ENCODE data around the gene TMEM60. TPM values are rescaled to one million over a fixed set of nuclear protein-coding genes. Genes with fewer than 3 reads are reported as not detected.

Gene TMEM60
- total RNA-seq, 4 donors from 2014 or later, result 8.9 to 11.3 (median 11.1) TPM; not detected in 1

DNA sequence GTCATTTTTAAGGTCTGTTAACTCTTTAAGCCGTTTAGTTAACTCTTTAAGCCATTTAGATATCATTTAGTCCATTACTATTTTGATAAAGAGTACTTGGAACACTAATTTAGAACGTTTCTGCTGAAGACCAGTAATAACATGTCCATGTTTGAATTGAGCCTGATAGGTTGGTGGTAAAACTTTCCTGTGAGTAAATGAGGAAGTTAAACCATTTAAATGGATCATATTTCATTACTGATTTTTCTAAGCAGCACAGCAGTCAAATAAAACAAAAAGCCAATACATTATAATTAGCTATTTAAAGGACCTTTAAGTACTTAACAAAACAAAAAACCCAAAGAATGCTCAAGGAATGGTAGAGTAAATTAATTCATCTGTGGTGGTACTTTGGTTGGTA, 29.8 kb upstream of the TMEM60 start:
- no peaks in the 10 kb centered on the region for H3K9me3 ChIP-seq
- no peaks in the 10 kb centered on the region for H3K4me1 ChIP-seq
- DNase-seq, result no peak
- no peak overlapping the region for H3K27ac ChIP-seq
- H3K27me3 ChIP-seq, result no peaks in the 10 kb centered on the region
- no peak overlapping the region for H3K4me3 ChIP-seq
- H3K36me3 ChIP-seq, result no peaks in the 10 kb centered on the region
- TF ChIP-seq CTCF (IDR thresholded peaks at IDR 0.05) (no peak), POLR2A (IDR thresholded peaks at IDR 0.05) (no peak)

GRCh38 chr7:77826300-77826699, 28.1 kb upstream of the TMEM60 start:
- H3K4me3 ChIP-seq, result no peak overlapping the region
- no peaks in the 10 kb centered on the region for H3K27me3 ChIP-seq
- H3K4me1 ChIP-seq, result no peaks in the 10 kb centered on the region
- DNase-seq, result no peak
- peaks cover 0 to 9% (median 3%) of the 10 kb centered on the region in 4 donors for H3K9me3 ChIP-seq
- no peak overlapping the region for H3K27ac ChIP-seq
- H3K36me3 ChIP-seq, result no peaks in the 10 kb centered on the region
- TF ChIP-seq POLR2A (IDR thresholded peaks at IDR 0.05) (no peak), CTCF (IDR thresholded peaks at IDR 0.05) (no peak)

DNA sequence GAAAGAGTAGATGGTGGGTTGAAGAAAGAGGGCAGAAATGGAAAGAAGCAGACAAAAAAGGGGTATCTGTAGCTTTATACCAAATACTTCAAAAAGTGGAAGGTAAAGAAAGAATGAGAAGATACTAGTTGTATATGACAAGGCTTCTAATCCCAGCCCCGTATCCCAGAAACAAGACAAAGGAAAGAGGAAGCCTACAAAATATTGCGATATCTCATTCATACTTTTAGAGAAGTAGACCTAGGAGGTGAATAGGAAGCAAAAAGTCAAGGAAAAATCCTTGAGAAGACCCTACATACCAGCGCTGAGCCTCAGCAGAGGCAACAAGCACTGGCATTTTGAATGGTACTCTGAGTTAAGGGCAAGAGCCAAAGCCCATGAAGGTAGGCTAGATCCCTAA, 26.9 kb upstream of the TMEM60 start:
- TF ChIP-seq CTCF (IDR thresholded peaks at IDR 0.05), result no peak
- no peak for TF ChIP-seq POLR2A (IDR thresholded peaks at IDR 0.05)
- no peaks in the 10 kb centered on the region for H3K36me3 ChIP-seq
- H3K27ac ChIP-seq, result no peak overlapping the region
- H3K9me3 ChIP-seq, result peaks cover 0 to 17% (median 8%) of the 10 kb centered on the region in 4 donors
- no peaks in the 10 kb centered on the region for H3K27me3 ChIP-seq
- H3K4me3 ChIP-seq, result no peak overlapping the region
- no peaks in the 10 kb centered on the region for H3K4me1 ChIP-seq
- no peak for DNase-seq

- Histone ChIP-seq H3K27me3 (no peaks in the 10 kb centered on the region), H3K36me3 (no peaks in the 10 kb centered on the region), H3K4me1 (no peaks in the 10 kb centered on the region), H3K27ac (peak overlapping the region in 1 of 4 donors; percentile 62), H3K4me3 (no peak overlapping the region), H3K9me3 (peaks cover 0 to 20% (median 9%) of the 10 kb centered on the region in 4 donors)
- DNase-seq, result no peak
- no peak for TF ChIP-seq POLR2A (IDR thresholded peaks at IDR 0.05)
- TF ChIP-seq CTCF (IDR thresholded peaks at IDR 0.05), result no peak
These were observed 26.4 kb upstream of the TMEM60 start for GRCh38 chr7:77824636-77825035.

DNA sequence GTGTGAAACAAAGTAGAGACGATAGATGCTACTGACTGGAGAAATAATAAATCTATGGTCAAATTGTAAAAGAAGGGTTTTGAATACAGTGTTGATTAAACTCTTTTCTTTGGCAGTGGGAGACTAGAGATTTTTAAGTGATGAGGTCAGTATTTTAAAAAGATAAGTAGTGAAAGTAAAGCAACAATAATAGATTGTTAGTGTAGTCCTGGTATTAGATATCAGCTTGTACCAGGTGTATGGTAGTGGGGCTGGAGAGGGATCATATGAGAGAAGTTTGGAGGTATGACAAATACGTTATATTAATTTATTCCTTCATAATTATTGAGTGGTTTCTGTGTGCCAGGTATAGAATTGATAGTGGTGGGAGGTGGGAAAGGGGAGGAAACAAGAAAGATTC, 25.6 kb upstream of the TMEM60 start:
- Histone ChIP-seq H3K27me3 (no peaks in the 10 kb centered on the region), H3K27ac (peak overlapping the region in 2 of 4 donors; percentile 34 to 62), H3K9me3 (peaks cover 0 to 21% (median 9%) of the 10 kb centered on the region in 4 donors), H3K4me1 (no peaks in the 10 kb centered on the region), H3K36me3 (no peaks in the 10 kb centered on the region), H3K4me3 (no peak overlapping the region)
- no peak for DNase-seq
- no peak for TF ChIP-seq CTCF (IDR thresholded peaks at IDR 0.05)
- no peak for TF ChIP-seq POLR2A (IDR thresholded peaks at IDR 0.05)

GRCh38 chr7:77822269-77822668, 24.0 kb upstream of the TMEM60 start:
- Histone ChIP-seq H3K27me3 (no peaks in the 10 kb centered on the region), H3K27ac (no peak overlapping the region), H3K9me3 (peaks cover 0 to 28% (median 9%) of the 10 kb centered on the region in 4 donors), H3K36me3 (peaks cover 0 to 2% (median 0%) of the 10 kb centered on the region in 3 donors), H3K4me3 (no peak overlapping the region), H3K4me1 (no peaks in the 10 kb centered on the region)
- TF ChIP-seq POLR2A (IDR thresholded peaks at IDR 0.05) (no peak), CTCF (IDR thresholded peaks at IDR 0.05) (no peak)
- DNase-seq, result no peak
